HepG2 (cell line): ENCODE results near the gene YAP1. TPM values are rescaled to one million over a fixed set of nuclear protein-coding genes. Genes with fewer than 3 reads are reported as not detected.

Source experiments
- BCL3 ChIP-seq: sonication (generic); formaldehyde crosslinking; IDR thresholded peaks from 2 replicates; pipeline ENCODE4 v1.5.1; 2020; ENCODE audit warnings: mild to moderate bottlenecking, missing genetic modification reagents, moderate library complexity
- BRCA1 ChIP-seq: sonication (generic); formaldehyde crosslinking; IDR thresholded peaks from 2 replicates; pipeline ENCODE4 v1.4.0; 2020; ENCODE audit warnings: missing genetic modification reagents
- CERS6 ChIP-seq: sonication (generic); formaldehyde crosslinking; IDR thresholded peaks from 2 replicates; pipeline ENCODE4 v1.5.0; 2020; ENCODE audit warnings: missing genetic modification reagents
- HMGXB4 ChIP-seq, 2 experiments: sonication (generic) in 1 of 2; formaldehyde crosslinking in 1 of 2; IDR thresholded peaks; 2 replicates each; pipeline versions ENCODE4 v1.4.0 to v1.6.1; 2018 to 2020; ENCODE audit warnings: missing genetic modification reagents in 2 of 2, borderline replicate concordance in 1 of 2, low read depth in 1 of 2, mild to moderate bottlenecking in 1 of 2, missing biosample characterization in 1 of 2
- KLF15 ChIP-seq: sonication (generic); formaldehyde crosslinking; IDR thresholded peaks from 2 replicates; pipeline ENCODE4 v1.8.1; 2023; ENCODE audit warnings: borderline replicate concordance, mild to moderate bottlenecking, inconsistent platforms, missing genetic modification reagents, mixed read lengths
- MAZ ChIP-seq, 2 experiments: sonication (generic) in 1 of 2; formaldehyde crosslinking in 1 of 2; IDR thresholded peaks; 2 replicates each; pipeline versions ENCODE4 v1.5.0 to v1.6.1; 2012 to 2020; ENCODE audit warnings: low read depth in 2 of 2, mild to moderate bottlenecking in 2 of 2, borderline replicate concordance in 1 of 2, improper control_type of control experiment in 1 of 2, low read length in 1 of 2, missing genetic modification reagents in 1 of 2, moderate library complexity in 1 of 2
- PRPF4 ChIP-seq: fragments of 200-400 bp; formaldehyde crosslinking; IDR thresholded peaks from 2 replicates; pipeline ENCODE4 v1.6.1; 2016; ENCODE audit warnings: low read length, low read depth; ENCODE audit not compliant: poor library complexity, severe bottlenecking
- SP140L ChIP-seq: sonication (generic); formaldehyde crosslinking; IDR thresholded peaks from 2 replicates; pipeline ENCODE4 v1.4.0; 2020; ENCODE audit warnings: missing genetic modification reagents, borderline replicate concordance
- ZBTB42 ChIP-seq: sonication (generic); formaldehyde crosslinking; IDR thresholded peaks from 2 replicates; pipeline ENCODE4 v1.5.0; 2020; ENCODE audit warnings: mild to moderate bottlenecking, missing genetic modification reagents
- ZBTB7B ChIP-seq: sonication (generic); formaldehyde crosslinking; IDR thresholded peaks from 2 replicates; pipeline ENCODE4 v1.4.0; 2020; ENCODE audit warnings: missing genetic modification reagents
- ZNF350 ChIP-seq: sonication (generic); formaldehyde crosslinking; IDR thresholded peaks from 2 replicates; pipeline ENCODE4 v1.4.0; 2020; ENCODE audit warnings: mild to moderate bottlenecking, low read depth, missing genetic modification reagents, borderline replicate concordance
- ZNF44 ChIP-seq: sonication (generic); formaldehyde crosslinking; IDR thresholded peaks from 2 replicates; pipeline ENCODE4 v1.5.1; 2020; ENCODE audit warnings: mild to moderate bottlenecking, missing genetic modification reagents
- ZNF570 ChIP-seq: sonication (generic); formaldehyde crosslinking; IDR thresholded peaks from 2 replicates; pipeline ENCODE4 v1.4.0; 2020; ENCODE audit warnings: mild to moderate bottlenecking, missing genetic modification reagents, borderline replicate concordance
- ZNF891 ChIP-seq: sonication (generic); formaldehyde crosslinking; IDR thresholded peaks from 2 replicates; pipeline ENCODE4 v1.5.0; 2020; ENCODE audit warnings: mild to moderate bottlenecking, missing genetic modification reagents
- ZSCAN9 ChIP-seq: IDR thresholded peaks from 2 replicates; pipeline ENCODE4 v1.6.1; 2016; ENCODE audit warnings: borderline replicate concordance
- polyA plus RNA-seq, 8 experiments: library from polyadenylated mRNA; depleted of rRNA in 3 of 8; stranded (reverse) in 7 of 8; unstranded in 1 of 8; fragments of >200 nt; fragmentation: Illumina TruSeq in 4 of 8; extraction: Trizol in 4 of 8; gene quantifications; 2 replicates each; pipeline versions ENCODE4 v1.2.1 to v1.2.3, GENCODE V29; 2011 to 2016; ENCODE audit warnings: low read depth in 4 of 8, missing spikeins in 1 of 8, mixed read lengths in 1 of 8; ENCODE audit not compliant: insufficient read depth in 1 of 8
- total RNA-seq, 5 experiments: library from RNA; depleted of rRNA; stranded (reverse); fragments of >200 nt; fragmentation: Illumina TruSeq; extraction: Trizol; gene quantifications; 2 replicates each; pipeline ENCODE4 v1.2.3, GENCODE V29; 2016; ENCODE audit warnings: low read depth in 1 of 5
- TF ChIP-seq, protein P1 (sequence below): sonication (generic); formaldehyde crosslinking; IDR thresholded peaks from 2 replicates; pipeline ENCODE4 v1.4.0; 2020; ENCODE audit warnings: missing genetic modification reagents, low read depth, mild to moderate bottlenecking, borderline replicate concordance
- TF ChIP-seq, protein P2 (sequence below): conservative IDR thresholded peaks from 2 replicates; pipeline ENCODE4 v1.6.1; 2018; ENCODE audit warnings: missing genetic modification reagents
- TF ChIP-seq, protein P3 (sequence below): IDR thresholded peaks from 2 replicates; pipeline ENCODE4 v1.4.0; 2020; ENCODE audit warnings: mild to moderate bottlenecking, missing genetic modification reagents

YAP1 gene
- total and polyA plus RNA-seq, 2 of the 13 experiments (the other 11 are each of a cell fraction or from before 2014, with no cell fraction given): 59.5 to 91.0 TPM

GRCh38 chr11:102186551-102187191 is 76.4 kb downstream of the YAP1 start (continued):
- TF ChIP-seq ZNF350 (CRISPR knock-in tag) (no peak), BCL3 (CRISPR knock-in tag) (no peak), SP140L (CRISPR knock-in tag) (no peak), ZNF44 (CRISPR knock-in tag) (no peak), ZNF891 (CRISPR knock-in tag) (no peak), PRPF4 (no peak), HMGXB4 (CRISPR knock-in tag; IDR thresholded peaks at IDR 0.05; ENCODE audit: borderline replicate concordance in 1 of 2, low read depth in 1 of 2) (no peak), MAZ (IDR thresholded peaks at IDR 0.05; ENCODE audit: borderline replicate concordance, low read depth, low read length) (no peak), MAZ (CRISPR knock-in tag; IDR thresholded peaks at IDR 0.05; ENCODE audit: low read depth) (no peak), BRCA1 (CRISPR knock-in tag) (no peak), KLF15 (CRISPR knock-in tag) (no peak), ZNF570 (CRISPR knock-in tag) (no peak), ZBTB42 (no peak), ZBTB7B (CRISPR knock-in tag) (0 out of 2 replicates have a peak, but pooled peaks have one; percentile 41), CERS6 (CRISPR knock-in tag) (no peak), ZSCAN9 (CRISPR knock-in tag) (no peak)
- TF ChIP-seq, protein P1, sequence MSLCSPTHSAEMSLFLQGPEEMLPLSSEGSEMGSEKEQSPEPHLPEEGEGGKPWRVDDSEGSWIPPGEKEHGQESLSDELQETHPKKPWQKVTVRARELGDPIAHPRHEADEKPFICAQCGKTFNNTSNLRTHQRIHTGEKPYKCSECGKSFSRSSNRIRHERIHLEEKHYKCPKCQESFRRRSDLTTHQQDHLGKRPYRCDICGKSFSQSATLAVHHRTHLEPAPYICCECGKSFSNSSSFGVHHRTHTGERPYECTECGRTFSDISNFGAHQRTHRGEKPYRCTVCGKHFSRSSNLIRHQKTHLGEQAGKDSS (CRISPR knock-in tag): no peak
- TF ChIP-seq, protein P2, sequence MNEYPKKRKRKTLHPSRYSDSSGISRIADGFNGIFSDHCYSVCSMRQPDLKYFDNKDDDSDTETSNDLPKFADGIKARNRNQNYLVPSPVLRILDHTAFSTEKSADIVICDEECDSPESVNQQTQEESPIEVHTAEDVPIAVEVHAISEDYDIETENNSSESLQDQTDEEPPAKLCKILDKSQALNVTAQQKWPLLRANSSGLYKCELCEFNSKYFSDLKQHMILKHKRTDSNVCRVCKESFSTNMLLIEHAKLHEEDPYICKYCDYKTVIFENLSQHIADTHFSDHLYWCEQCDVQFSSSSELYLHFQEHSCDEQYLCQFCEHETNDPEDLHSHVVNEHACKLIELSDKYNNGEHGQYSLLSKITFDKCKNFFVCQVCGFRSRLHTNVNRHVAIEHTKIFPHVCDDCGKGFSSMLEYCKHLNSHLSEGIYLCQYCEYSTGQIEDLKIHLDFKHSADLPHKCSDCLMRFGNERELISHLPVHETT (CRISPR knock-in tag): no peak
- TF ChIP-seq, protein P3, sequence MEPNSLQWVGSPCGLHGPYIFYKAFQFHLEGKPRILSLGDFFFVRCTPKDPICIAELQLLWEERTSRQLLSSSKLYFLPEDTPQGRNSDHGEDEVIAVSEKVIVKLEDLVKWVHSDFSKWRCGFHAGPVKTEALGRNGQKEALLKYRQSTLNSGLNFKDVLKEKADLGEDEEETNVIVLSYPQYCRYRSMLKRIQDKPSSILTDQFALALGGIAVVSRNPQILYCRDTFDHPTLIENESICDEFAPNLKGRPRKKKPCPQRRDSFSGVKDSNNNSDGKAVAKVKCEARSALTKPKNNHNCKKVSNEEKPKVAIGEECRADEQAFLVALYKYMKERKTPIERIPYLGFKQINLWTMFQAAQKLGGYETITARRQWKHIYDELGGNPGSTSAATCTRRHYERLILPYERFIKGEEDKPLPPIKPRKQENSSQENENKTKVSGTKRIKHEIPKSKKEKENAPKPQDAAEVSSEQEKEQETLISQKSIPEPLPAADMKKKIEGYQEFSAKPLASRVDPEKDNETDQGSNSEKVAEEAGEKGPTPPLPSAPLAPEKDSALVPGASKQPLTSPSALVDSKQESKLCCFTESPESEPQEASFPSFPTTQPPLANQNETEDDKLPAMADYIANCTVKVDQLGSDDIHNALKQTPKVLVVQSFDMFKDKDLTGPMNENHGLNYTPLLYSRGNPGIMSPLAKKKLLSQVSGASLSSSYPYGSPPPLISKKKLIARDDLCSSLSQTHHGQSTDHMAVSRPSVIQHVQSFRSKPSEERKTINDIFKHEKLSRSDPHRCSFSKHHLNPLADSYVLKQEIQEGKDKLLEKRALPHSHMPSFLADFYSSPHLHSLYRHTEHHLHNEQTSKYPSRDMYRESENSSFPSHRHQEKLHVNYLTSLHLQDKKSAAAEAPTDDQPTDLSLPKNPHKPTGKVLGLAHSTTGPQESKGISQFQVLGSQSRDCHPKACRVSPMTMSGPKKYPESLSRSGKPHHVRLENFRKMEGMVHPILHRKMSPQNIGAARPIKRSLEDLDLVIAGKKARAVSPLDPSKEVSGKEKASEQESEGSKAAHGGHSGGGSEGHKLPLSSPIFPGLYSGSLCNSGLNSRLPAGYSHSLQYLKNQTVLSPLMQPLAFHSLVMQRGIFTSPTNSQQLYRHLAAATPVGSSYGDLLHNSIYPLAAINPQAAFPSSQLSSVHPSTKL (CRISPR knock-in tag): peak; percentile 89
